Nephron progenitor cell (in vitro differentiated cells): Measurements from ENCODE around the gene SELENOW.
"Not testable (repeated sequence)": the region's sequence is repeated elsewhere in the genome, so short reads cannot be mapped to it uniquely, and the experiment has no call there.

Experiments
- DNase-seq: peaks from one replicate; pipeline ENCODE4 v3.0.0; 2021
- H3K27ac Mint-ChIP-seq: 2 replicates; pipeline ENCODE4 v1.8.0; 2021; ENCODE audit warnings: mild to moderate bottlenecking, moderate library complexity, mixed read lengths
- H3K27me3 Mint-ChIP-seq: 2 replicates; pipeline ENCODE4 v1.8.0; 2021; ENCODE audit warnings: mild to moderate bottlenecking, low read depth, mixed read lengths; ENCODE audit not compliant: poor library complexity
- H3K36me3 Mint-ChIP-seq: 2 replicates; pipeline ENCODE4 v1.8.0; 2021; ENCODE audit warnings: low read depth, mixed read lengths
- H3K4me1 Mint-ChIP-seq: 2 replicates; pipeline ENCODE4 v1.8.0; 2021; ENCODE audit warnings: mixed read lengths
- H3K4me3 Mint-ChIP-seq: 2 replicates; pipeline ENCODE4 v1.8.0; 2021; ENCODE audit warnings: mild to moderate bottlenecking, moderate library complexity, mixed read lengths
- H3K9me3 Mint-ChIP-seq: 2 replicates; pipeline ENCODE4 v1.8.0; 2021; ENCODE audit warnings: mild to moderate bottlenecking, moderate library complexity, mixed read lengths
- TF ChIP-seq, protein P1 (sequence below): fragments of 200-600 bp; sonication (generic); IDR thresholded peaks from 2 replicates; pipeline ENCODE4 v1.5.0; 2021; ENCODE audit warnings: antibody characterized with exemption

Gene SELENOW

DNA sequence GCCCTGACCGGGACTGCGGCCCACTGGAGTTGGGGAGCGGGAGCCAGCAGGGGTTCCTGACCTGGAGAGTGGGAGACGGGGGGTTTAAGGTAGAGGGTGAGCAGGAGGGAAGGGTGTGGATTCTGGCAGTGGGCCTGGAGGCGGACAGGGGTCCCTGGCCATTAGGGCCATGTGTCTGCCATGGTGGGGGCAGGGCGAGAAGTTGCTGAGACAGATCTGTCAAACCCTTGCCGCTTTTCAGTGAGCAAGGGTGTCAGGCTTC, 12.2 kb upstream of the SELENOW start:
- no peak overlapping the region for H3K4me3 Mint-ChIP-seq
- peaks cover 20% of the 10 kb centered on the region for H3K27me3 Mint-ChIP-seq

DNA sequence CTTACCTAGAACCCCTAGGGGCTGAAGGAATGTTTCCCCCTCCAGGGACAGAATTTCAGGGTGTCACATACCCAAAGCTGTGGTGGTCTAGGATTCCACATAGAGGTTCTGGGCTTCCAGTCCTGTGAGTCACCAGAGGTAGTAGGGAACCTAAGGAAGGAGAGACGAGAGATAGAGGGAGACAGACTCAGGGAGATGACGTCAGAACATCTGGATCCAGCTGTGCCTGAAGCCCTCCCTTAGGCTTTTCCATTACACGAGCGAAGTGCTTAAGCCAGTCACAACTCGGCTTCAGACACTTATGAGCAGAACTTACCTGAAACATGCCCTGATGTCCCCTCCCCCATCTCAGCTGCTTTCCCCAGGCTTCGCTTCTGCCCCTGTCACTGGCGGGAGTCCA, 11.8 kb upstream of the SELENOW start:
- no peak overlapping the region for H3K4me3 Mint-ChIP-seq
- H3K27ac Mint-ChIP-seq = no peak overlapping the region
- peaks cover 21% of the 10 kb centered on the region for H3K4me1 Mint-ChIP-seq
- TF ChIP-seq, protein P1, sequence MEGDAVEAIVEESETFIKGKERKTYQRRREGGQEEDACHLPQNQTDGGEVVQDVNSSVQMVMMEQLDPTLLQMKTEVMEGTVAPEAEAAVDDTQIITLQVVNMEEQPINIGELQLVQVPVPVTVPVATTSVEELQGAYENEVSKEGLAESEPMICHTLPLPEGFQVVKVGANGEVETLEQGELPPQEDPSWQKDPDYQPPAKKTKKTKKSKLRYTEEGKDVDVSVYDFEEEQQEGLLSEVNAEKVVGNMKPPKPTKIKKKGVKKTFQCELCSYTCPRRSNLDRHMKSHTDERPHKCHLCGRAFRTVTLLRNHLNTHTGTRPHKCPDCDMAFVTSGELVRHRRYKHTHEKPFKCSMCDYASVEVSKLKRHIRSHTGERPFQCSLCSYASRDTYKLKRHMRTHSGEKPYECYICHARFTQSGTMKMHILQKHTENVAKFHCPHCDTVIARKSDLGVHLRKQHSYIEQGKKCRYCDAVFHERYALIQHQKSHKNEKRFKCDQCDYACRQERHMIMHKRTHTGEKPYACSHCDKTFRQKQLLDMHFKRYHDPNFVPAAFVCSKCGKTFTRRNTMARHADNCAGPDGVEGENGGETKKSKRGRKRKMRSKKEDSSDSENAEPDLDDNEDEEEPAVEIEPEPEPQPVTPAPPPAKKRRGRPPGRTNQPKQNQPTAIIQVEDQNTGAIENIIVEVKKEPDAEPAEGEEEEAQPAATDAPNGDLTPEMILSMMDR = no peak
- DNase-seq = no peak
- H3K9me3 Mint-ChIP-seq = no peaks in the 10 kb centered on the region
- H3K27me3 Mint-ChIP-seq = peaks cover 24% of the 10 kb centered on the region
- no peaks in the 10 kb centered on the region for H3K36me3 Mint-ChIP-seq

More for the DNA sequence above, 12.2 kb upstream of the SELENOW start:
- no peaks in the 10 kb centered on the region for H3K9me3 Mint-ChIP-seq
- H3K4me1 Mint-ChIP-seq = peaks cover 21% of the 10 kb centered on the region
- TF ChIP-seq, protein P1 = no peak
- H3K36me3 Mint-ChIP-seq = no peaks in the 10 kb centered on the region
- no peak for DNase-seq
- no peak overlapping the region for H3K27ac Mint-ChIP-seq

DNA sequence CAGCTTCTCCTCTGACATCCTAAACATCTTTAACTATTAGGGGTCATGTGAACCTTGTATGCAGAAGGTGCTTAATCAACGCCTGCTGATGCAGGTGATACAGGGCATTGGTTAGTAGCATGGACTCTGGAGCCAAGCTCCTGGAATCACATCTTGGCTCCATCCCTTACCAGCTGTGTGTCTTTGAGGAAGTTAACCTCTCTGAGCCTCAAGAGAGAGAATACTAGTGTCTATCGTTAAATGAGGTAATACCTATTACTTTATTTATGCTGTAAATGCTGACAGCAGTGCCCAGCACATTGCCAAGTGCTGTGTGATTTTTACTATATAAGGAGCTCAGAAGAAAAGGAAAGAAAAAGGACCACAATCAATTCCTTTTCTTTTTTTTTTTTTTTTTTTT, 11.2 kb upstream of the SELENOW start:
- TF ChIP-seq, protein P1 = no peak
- no peak overlapping the region for H3K4me3 Mint-ChIP-seq
- peaks cover 26% of the 10 kb centered on the region for H3K27me3 Mint-ChIP-seq
- H3K4me1 Mint-ChIP-seq = peaks cover 21% of the 10 kb centered on the region
- no peak for DNase-seq
- H3K9me3 Mint-ChIP-seq = no peaks in the 10 kb centered on the region
- no peak overlapping the region for H3K27ac Mint-ChIP-seq
- H3K36me3 Mint-ChIP-seq = no peaks in the 10 kb centered on the region

- TF ChIP-seq, protein P1 = no peak
- H3K36me3 Mint-ChIP-seq = no peaks in the 10 kb centered on the region
- H3K27me3 Mint-ChIP-seq = peaks cover 27% of the 10 kb centered on the region
- no peak for DNase-seq
- no peak overlapping the region for H3K4me3 Mint-ChIP-seq
- no peak overlapping the region for H3K27ac Mint-ChIP-seq
- H3K4me1 Mint-ChIP-seq = peaks cover 16% of the 10 kb centered on the region
- no peaks in the 10 kb centered on the region for H3K9me3 Mint-ChIP-seq
Measured at GRCh38 chr19:47768604-47769003, 9.9 kb upstream of the SELENOW start.

DNA sequence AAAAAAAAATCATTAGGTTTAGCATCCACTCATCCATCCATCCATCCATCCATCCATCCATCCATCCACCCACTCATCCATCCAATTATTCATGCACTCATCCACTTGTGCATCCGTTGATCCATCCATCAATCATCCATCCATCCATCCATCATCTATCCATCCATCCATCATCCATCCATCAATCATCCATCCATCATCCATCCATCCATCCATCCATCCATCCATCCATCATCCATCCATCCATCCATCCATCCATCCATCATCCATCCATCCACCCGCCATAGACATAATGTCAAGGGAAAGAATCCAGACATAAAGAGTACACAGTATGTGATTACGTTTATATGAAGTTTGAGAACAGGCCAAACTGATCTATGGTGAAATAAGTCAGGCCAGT, 9.0 kb upstream of the SELENOW start:
- TF ChIP-seq, protein P1 = no peak
- H3K4me1 Mint-ChIP-seq = peaks cover 23% of the 10 kb centered on the region
- no peaks in the 10 kb centered on the region for H3K36me3 Mint-ChIP-seq
- H3K27ac Mint-ChIP-seq = no peak overlapping the region
- H3K27me3 Mint-ChIP-seq = peaks cover 27% of the 10 kb centered on the region
- H3K4me3 Mint-ChIP-seq = no peak overlapping the region
- no peaks in the 10 kb centered on the region for H3K9me3 Mint-ChIP-seq
- no peak for DNase-seq

GRCh38 chr19:47771291-47771690, 7.2 kb upstream of the SELENOW start:
- Mint-ChIP-seq H3K27me3 (peaks cover 27% of the 10 kb centered on the region), H3K4me1 (peaks cover 15% of the 10 kb centered on the region)
- not testable (repeated sequence) for H3K4me3 Mint-ChIP-seq, DNase-seq, H3K27ac Mint-ChIP-seq, H3K36me3 Mint-ChIP-seq, H3K9me3 Mint-ChIP-seq

GRCh38 chr19:47776568-47776967, 1.9 kb upstream of the SELENOW start:
- no peak for DNase-seq
- peaks cover 8% of the 10 kb centered on the region for H3K36me3 Mint-ChIP-seq
- H3K4me1 Mint-ChIP-seq = peaks cover 33% of the 10 kb centered on the region
- no peaks in the 10 kb centered on the region for H3K9me3 Mint-ChIP-seq
- peaks cover 6% of the 10 kb centered on the region for H3K27me3 Mint-ChIP-seq
- H3K27ac Mint-ChIP-seq = no peak overlapping the region
- TF ChIP-seq, protein P1 = no peak
- no peak overlapping the region for H3K4me3 Mint-ChIP-seq

GRCh38 chr19:47777245-47778048, 1.1 kb upstream of the SELENOW start:
- peak overlapping the region; percentile 98 for H3K27ac Mint-ChIP-seq
- peaks cover 17% of the 10 kb centered on the region for H3K36me3 Mint-ChIP-seq
- H3K9me3 Mint-ChIP-seq, H3K27me3 Mint-ChIP-seq, DNase-seq: not testable (repeated sequence)
- H3K4me1 Mint-ChIP-seq = peaks cover 33% of the 10 kb centered on the region
- peak overlapping the region; percentile 87 for H3K4me3 Mint-ChIP-seq
